H1 (cell line): ENCODE measurements around the gene RAP2B. TPM values are rescaled to one million over a fixed set of nuclear protein-coding genes. Genes with fewer than 3 reads are reported as not detected.

Experiments used
- ATF2 ChIP-seq: IDR thresholded peaks from 2 replicates; pipeline ENCODE4 v1.6.1; 2012; ENCODE audit warnings: low read length, inconsistent platforms
- ATF3 ChIP-seq: IDR thresholded peaks from 2 replicates; pipeline ENCODE4 v1.6.1; 2011; ENCODE audit warnings: low read depth, mild to moderate bottlenecking, low read length; ENCODE audit not compliant: insufficient read depth
- BACH1 ChIP-seq: IDR thresholded peaks from 2 replicates; pipeline ENCODE4 v1.6.1; 2012; ENCODE audit warnings: low read length, improper control_type of control experiment
- CEBPB ChIP-seq: IDR thresholded peaks from 2 replicates; pipeline ENCODE4 v1.6.1; 2012; ENCODE audit warnings: low read depth, low read length
- CTBP2 ChIP-seq: IDR thresholded peaks from 2 replicates; pipeline ENCODE4 v1.7.0; 2011; ENCODE audit warnings: borderline replicate concordance, mild to moderate bottlenecking, moderate library complexity, mixed read lengths, low read length; ENCODE audit not compliant: insufficient read depth, insufficient read length
- EP300 ChIP-seq, 2 experiments: IDR thresholded peaks; 1 replicate in 1 of 2; 2 replicates in 1 of 2; pipeline ENCODE4 v1.6.1; 2011 to 2012; ENCODE audit warnings: low read depth in 2 of 2, low read length in 2 of 2, mild to moderate bottlenecking in 2 of 2, borderline replicate concordance in 1 of 2, inconsistent platforms in 1 of 2, moderate library complexity in 1 of 2
- EZH2 ChIP-seq: fragments of 200-600 bp; sonication (generic); IDR thresholded peaks from 2 replicates; pipeline ENCODE4 v1.7.1; 2012; ENCODE audit warnings: low read depth, mild to moderate bottlenecking, moderate library complexity, low read length, inconsistent platforms; ENCODE audit not compliant: severe bottlenecking
- GABPA ChIP-seq: IDR thresholded peaks from 2 replicates; pipeline ENCODE4 v1.6.1; 2011; ENCODE audit warnings: mild to moderate bottlenecking, low read length, moderate library complexity, borderline replicate concordance; ENCODE audit not compliant: insufficient read depth
- HDAC2 ChIP-seq, 2 experiments: fragments of 300-600 bp in 1 of 2; sonication (generic) in 1 of 2; IDR thresholded peaks; 2 replicates each; pipeline ENCODE4 v1.6.1; 2011 to 2012; ENCODE audit warnings: low read depth in 2 of 2, low read length in 2 of 2, mild to moderate bottlenecking in 2 of 2, moderate library complexity in 2 of 2, borderline replicate concordance in 1 of 2, inconsistent platforms in 1 of 2
- HDAC6 ChIP-seq: IDR thresholded peaks from one replicate; pipeline ENCODE4 v1.7.1; 2012; ENCODE audit warnings: low read depth, mild to moderate bottlenecking, inconsistent platforms, low read length, moderate library complexity
- JUND ChIP-seq: IDR thresholded peaks from 2 replicates; pipeline ENCODE4 v1.6.1; 2011; ENCODE audit warnings: mild to moderate bottlenecking, improper control_type of control experiment, low read length
- KDM5A ChIP-seq: fragments of 200-600 bp; IDR thresholded peaks from 2 replicates; pipeline ENCODE4 v1.7.1; 2012; ENCODE audit warnings: mild to moderate bottlenecking, low read length, inconsistent platforms, mixed read lengths
- NANOG ChIP-seq: IDR thresholded peaks from 2 replicates; pipeline ENCODE4 v1.6.1; 2011; ENCODE audit warnings: low read length, low read depth, mild to moderate bottlenecking, inconsistent platforms; ENCODE audit not compliant: insufficient read depth, poor library complexity, severe bottlenecking
- SIX5 ChIP-seq: IDR thresholded peaks from 2 replicates; pipeline ENCODE4 v1.6.1; 2011; ENCODE audit warnings: mild to moderate bottlenecking, low read depth, low read length
- SRF ChIP-seq: IDR thresholded peaks from 2 replicates; pipeline ENCODE4 v1.6.1; 2011; ENCODE audit warnings: mild to moderate bottlenecking, low read depth, low read length, moderate library complexity
- SUZ12 ChIP-seq: fragments of 200-600 bp; sonication (generic); IDR thresholded peaks from 2 replicates; pipeline ENCODE4 v1.6.1; 2012; ENCODE audit warnings: mild to moderate bottlenecking, inconsistent platforms, low read length, moderate library complexity, mixed read lengths
- TAF1 ChIP-seq: IDR thresholded peaks from 2 replicates; pipeline ENCODE4 v1.6.1; 2011; ENCODE audit warnings: mild to moderate bottlenecking, low read depth, low read length
- TCF12 ChIP-seq: IDR thresholded peaks from 2 replicates; pipeline ENCODE4 v1.6.1; 2011; ENCODE audit warnings: low read depth, mild to moderate bottlenecking, low read length
- TEAD4 ChIP-seq: IDR thresholded peaks from 2 replicates; pipeline ENCODE4 v1.6.1; 2012; ENCODE audit warnings: low read depth, low read length, inconsistent platforms, mixed read lengths
- USF2 ChIP-seq: IDR thresholded peaks from 2 replicates; pipeline ENCODE4 v1.6.1; 2011; ENCODE audit warnings: low read length, improper control_type of control experiment
- polyA plus RNA-seq, 7 experiments: library from polyadenylated mRNA; depleted of rRNA in 3 of 7; stranded (reverse) in 5 of 7; unstranded in 2 of 7; fragments of >200 nt in 5 of 7; fragments of 200-250 nt in 2 of 7; gene quantifications; 1 replicate in 5 of 7; 2 replicates in 1 of 7; 4 replicates in 1 of 7; pipeline versions ENCODE4 v1.2.1 to v1.2.3, GENCODE V29; 2011 to 2013; ENCODE audit warnings: missing spikeins in 2 of 7, mixed read lengths in 2 of 7
- total RNA-seq: library from RNA; stranded (reverse); fragmentation: NEBNext Ultra II Directional; extraction: Animal tissue kit (Norgen Biotek cat#: 25700); gene quantifications from 2 replicates; pipeline ENCODE4 v1.2.1, GENCODE V29; 2021

The RAP2B gene
- total and polyA plus RNA-seq, 2 of the 8 experiments (the other 6 are each of a cell fraction or from before 2014, with no cell fraction given), result 7.5 to 20.3 TPM

GRCh38 chr3:153162513-153163392 is 727 bp downstream of the RAP2B start (continued):
- TF ChIP-seq SUZ12 (no peak), EP300 (IDR thresholded peaks at IDR 0.05; ENCODE audit: borderline replicate concordance in 1 of 2, low read depth in 2 of 2, low read length in 2 of 2) (no peak), JUND (no peak), NANOG (no peak), GABPA (no peak), TAF1 (no peak; the same call in 1 of the 2 replicates), EZH2 (peak; percentile 24), BACH1 (no peak), HDAC6 (no peak), USF2 (no peak), HDAC2 (IDR thresholded peaks at IDR 0.05; ENCODE audit: borderline replicate concordance in 1 of 2, low read depth in 2 of 2, low read length in 2 of 2) (no peak; a peak in 1 of 4 replicates), KDM5A (no peak), ATF3 (no peak), SIX5 (no peak), TCF12 (no peak), CTBP2 (no peak), TEAD4 (no peak), ATF2 (no peak), SRF (no peak), CEBPB (no peak)
